HG03159 (cell line): ENCODE data around the gene MRPL19.
"Not testable (repeated sequence)": the region's sequence is repeated elsewhere in the genome, so short reads cannot be mapped to it uniquely, and the experiment has no call there.

Source experiments
- ATAC-seq: cut with Tn5 transposase; IDR thresholded peaks from one replicate; pipeline ENCODE4 v1.9.1; 2021; ENCODE audit warnings: mild to moderate bottlenecking, moderate library complexity; ENCODE audit not compliant: unreplicated experiment

Gene MRPL19

DNA sequence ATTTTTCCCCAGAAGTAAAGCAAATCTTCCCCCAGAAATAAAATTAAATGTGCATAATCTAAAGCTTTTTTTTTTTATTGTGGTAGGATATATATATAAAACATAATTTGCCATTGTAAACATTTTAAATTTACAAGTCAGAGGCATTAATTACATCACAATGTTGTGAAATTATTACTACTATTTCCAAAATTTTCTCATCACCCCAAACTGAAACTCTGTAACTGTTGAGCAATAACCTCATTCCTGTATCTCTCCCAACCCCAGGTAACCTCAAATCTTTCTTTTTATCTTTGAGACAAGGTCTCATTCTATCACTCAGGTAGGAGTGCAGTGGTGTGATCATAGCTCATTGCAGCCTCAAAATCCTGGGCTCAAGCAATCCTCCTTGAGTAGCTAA lies 11.2 kb downstream of the MRPL19 start:
- no peak for ATAC-seq

DNA sequence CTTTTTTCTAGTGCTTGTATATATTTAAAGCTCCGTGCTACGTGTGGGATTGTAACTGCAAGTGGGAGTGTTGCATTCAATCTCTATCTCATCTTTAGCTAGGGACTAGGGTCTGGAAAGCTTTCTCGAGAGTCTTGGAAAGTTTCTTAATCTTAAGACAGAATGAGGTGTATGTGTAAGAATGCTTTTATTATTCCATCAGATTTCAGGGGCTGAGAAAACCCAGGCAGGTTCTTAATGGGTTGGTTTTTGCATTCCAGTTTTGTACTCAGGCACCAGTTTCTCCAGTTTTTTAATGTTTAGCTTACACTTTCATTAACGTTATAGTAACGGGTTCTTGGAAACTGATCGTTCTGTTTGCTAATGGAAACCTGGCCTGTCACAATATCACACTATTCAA lies 20.3 kb downstream of the MRPL19 start:
- no peak for ATAC-seq

DNA sequence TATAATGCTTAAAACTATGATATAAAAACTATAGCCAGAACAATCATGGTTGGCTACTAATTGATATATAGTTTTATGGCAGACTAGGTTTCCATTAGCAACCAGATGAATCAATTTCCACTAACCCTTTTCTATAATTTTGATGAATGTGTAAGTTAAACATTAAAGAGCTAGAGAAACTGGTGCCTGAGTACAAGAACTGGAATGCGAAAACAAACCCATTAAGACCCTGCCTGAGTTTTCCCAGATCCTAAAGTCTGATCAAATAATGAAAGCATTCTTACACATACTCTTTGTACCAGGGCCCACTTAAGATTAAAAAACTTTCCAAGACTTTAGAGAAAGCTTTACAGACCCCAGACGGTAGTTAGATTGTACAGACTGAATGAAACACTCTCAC lies 21.3 kb downstream of the MRPL19 start:
- no peak for ATAC-seq

DNA sequence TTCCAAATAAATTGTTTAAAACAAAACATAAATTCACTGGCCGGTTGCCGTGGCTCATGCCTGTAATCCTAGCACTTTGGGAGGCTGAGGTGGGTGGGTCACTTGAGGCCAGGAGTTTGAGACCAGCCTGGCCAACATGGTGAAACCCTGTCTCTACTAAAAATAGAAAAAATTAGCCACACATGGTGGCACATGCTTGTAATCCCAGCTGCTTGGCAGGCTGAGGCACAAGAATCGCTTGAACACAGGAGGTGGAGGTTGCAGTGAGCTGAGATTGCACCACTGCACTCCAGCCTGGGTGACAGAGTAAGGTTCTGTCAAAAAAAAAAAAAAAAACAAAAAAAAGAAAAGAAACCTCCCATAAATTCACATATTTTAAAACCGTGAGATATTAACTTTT lies 28.8 kb downstream of the MRPL19 start:
- ATAC-seq, result not testable (repeated sequence)

DNA sequence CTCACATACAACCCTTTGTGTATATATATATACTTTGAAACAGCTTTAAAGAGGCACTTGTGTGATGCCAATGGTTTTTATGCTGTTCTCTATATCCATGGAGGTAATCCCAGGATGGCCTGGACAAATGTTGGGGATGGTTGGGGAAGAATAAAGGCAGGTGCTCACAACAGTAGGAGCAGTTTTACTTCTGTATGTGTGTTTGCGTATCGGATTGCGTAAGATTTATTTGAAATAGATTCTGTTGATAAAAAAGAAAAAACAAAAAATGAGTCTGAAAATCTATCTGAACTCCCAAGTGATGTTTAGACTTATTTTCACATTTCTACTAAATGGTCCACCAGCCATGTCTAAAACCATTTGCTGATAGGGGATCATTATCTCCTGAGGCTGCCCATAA lies 29.3 kb downstream of the MRPL19 start:
- ATAC-seq, result no peak

DNA sequence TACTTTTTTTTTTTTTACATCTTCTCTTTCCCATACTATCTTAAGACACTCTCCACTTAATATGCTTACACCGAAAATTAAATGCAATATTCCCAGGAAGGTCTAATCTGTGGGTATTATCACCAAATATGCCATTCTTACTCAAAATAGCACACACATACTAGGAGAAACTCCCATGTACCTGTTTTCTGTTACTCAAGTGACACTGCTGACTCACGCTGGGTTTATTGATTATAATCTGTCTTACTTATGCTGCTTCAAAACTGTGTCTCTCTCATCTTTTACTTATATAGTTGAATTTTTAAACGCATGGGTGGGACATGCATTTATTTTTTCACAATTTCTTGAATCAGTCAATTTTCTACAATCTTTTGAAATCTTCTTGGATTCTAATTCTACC lies 29.9 kb downstream of the MRPL19 start:
- no peak for ATAC-seq

DNA sequence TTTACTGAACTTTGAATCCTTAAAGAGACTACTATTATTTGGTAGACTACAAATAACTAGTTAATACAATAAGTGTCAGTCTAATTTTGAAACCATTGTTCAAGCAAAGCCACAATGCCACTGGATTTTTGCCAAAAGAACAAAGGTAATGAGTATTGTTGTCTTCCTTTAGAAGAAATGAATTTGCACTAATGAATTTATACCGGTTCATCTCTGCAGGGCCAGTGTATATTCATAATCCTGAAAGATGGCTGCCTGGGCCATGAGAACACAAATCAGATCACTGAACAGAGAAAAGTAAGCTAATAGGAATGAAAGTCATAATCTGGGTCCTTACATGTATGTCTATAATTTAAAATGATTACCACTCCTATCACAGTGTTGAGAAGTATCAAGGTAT lies 33.0 kb downstream of the MRPL19 start:
- ATAC-seq, result no peak

DNA sequence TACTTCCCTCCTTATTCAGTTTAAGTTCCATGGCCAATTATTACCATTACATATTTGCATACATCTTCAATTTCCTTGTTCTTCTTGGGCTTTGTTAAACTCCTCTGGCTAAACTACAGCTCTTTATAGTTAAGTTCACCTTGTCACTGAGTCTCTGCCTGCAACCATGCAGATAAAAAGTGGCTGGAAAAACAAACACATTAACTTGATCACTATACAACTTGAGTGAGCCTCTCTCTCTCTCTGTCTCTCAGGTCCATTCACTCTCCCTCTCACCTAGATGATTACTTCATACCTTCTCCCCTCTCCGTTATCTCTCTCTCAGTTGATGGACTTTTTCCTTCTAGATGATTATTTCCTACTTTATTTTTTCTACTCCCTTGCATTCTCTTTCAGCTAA lies 33.8 kb downstream of the MRPL19 start:
- ATAC-seq, result no peak

DNA sequence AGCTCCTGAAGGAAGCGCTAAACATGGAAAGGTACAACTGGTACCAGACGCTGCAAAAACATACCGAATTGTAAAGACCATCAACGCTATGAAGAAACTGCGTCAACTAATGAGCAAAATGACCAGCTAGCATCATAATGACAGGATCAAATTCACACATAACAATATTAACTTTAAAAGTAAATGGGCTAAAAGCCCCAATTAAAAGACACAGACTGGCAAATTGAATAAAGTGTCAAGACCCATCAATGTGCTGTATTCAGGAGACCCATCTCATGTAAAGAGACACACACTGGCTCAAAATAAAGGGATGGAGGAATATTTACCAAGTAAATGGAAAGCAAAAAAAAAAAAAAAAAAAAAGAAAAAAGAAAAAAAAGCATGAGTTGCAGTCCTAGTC lies 36.8 kb downstream of the MRPL19 start:
- ATAC-seq, result not testable (repeated sequence)

DNA sequence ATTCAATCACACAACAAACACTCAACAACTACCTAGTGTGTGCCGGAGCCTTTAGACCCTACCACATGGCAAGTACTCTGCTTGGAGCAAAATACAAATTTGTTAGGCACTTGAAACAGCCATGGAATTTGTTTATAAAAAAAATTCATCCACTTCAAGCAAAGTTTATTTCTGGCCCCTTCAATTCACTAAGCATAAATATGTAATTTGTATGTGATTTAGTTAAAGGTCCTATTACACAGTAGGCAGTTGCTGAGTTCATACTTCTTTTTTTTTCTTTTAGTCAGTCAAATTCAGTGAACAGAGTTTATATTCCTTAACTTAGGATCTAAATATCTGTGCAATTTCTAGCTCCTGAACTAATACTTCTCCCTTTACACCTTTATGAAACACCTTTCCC lies 41.6 kb downstream of the MRPL19 start:
- ATAC-seq, result no peak

DNA sequence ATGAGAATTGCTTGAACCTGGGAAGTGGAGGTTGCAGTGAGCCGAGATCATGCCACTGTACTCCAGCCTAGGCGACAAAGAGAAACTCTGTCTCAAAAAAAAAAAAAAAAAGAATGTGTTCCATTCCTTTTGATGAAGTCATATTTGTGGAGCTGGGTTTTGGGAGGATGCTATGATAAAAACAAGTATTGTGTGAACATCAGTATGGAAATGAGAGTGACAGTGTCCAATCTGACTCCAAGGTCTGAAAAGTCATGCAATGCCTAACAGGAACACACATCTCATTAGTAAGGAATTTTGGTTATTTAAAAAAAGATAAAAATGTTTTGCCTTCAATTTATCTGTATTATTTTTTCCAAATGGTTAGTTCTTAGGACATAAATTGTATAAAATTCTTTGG lies 52.3 kb downstream of the MRPL19 start:
- no peak for ATAC-seq

DNA sequence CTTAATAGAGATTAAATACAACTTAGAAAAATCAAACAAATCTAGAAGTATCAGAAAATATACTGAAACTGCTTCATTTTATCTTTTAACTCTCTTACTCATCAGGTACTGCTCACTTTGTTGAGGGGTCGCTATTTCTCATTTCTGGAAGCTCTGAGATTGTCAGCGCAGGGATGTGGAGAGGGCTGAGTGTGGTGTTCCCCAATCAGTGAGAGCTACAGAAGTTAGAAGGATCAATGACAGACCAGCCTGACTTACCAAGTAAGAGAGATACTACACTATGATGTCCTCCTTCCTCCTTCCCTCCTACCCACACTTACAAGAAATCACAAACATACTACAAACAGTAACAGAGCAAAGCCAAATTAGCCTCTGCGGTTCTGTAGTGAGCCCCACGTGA lies 56.0 kb downstream of the MRPL19 start:
- ATAC-seq, result no peak

DNA sequence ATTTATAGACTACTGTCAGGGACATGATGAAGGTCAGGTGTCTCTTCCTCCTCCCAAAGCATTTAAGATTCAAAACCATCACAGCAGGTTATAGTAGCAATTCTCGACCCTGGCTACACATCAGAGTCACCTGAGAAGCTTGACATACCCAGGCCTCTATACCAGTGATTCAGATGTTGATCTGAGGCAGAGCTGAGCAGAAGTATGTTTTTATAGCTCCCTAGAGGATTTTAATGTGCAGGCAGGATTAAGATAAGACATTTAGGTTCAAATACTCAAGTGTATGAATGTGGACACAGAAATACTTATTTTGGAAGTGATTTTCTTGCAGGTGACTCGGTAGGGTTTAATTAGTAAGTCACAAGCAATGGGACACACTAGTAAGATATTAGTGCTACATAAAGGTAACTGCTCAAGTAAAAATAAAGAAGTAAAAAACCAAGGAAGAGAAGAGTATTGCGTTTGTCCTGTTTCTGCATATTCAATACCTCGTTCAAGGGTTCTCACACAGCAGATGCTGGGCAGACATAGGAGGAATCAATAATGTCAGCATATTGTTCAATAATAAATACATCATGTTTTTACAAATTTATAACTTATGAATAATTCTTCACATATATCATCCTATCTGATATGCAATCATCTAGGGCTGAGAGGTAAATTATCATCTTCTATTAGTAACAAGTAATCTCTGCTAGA lies 57.2 kb downstream of the MRPL19 start:
- ATAC-seq, result no peak

DNA sequence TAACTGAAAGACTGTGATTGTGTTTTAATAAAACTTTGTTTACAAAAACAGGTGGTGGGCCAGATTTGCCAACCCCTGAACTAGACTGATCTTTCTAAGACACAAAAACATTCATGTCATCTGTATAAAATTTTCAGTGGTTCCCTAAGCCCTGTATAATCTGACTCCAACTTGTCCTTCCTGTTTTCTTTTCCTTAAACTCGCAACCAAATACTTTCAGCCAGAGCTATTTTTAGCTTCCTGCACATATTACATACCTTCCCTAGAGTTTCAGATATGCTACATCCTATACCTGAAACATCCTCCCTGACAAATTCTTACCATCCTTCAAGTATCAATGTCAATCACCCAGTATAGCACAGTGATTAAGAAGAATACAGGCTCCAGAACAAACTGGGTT lies 59.3 kb downstream of the MRPL19 start:
- no peak for ATAC-seq

DNA sequence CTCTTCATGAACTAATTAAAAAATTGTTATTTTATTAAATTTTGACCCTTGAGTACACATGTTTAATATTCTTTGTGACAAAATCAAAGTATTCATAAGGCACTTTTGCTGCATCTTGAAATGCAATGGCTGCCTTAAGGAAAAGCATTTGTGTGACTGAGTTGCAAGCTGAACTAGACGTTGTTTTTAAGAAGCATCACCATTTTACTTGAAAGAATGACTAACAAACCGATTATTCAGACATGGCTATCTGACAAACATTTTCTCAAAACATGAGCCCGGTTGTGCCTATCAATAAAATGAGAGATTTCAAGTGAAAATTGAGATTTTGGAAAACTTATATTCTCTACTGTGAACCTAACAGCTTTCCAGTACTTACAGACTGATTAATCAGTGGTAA lies 61.3 kb downstream of the MRPL19 start:
- ATAC-seq, result no peak

DNA sequence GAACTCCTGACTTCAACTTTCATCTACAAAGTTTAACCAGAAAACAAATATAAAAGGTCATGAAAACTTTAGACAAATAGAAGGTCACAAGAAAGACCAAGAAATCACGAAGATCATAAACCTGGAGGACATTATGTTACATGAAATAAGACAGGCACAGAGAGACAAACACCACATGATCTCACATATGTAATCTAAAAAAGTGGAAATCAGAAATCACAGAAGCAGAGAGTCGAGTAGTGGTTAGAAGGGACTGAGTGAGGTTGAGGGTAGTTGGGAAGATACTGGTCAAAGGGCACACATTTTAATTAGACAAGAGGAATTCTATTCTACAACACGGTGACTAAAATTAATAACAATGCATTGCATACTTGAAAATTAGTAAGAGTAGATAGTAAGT lies 62.7 kb downstream of the MRPL19 start:
- ATAC-seq, result no peak

DNA sequence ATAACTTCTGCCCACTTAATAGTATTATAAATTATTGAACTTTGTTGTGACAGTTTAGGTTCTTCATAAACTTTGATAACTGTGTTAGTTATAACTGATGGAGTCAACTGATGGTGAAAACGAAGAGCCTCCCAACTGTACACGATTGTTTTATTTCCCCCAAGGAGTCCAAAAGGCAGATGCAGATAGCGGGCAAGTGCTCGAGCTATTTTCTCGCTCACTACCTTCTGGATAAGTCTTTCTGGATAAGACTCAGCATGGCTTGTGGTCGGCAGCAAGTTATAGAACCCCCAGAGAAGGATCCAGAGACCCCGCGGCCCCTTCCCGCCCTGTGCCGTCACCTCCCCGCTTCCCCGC lies 63.6 kb downstream of the MRPL19 start:
- peak; percentile 29 for ATAC-seq

DNA sequence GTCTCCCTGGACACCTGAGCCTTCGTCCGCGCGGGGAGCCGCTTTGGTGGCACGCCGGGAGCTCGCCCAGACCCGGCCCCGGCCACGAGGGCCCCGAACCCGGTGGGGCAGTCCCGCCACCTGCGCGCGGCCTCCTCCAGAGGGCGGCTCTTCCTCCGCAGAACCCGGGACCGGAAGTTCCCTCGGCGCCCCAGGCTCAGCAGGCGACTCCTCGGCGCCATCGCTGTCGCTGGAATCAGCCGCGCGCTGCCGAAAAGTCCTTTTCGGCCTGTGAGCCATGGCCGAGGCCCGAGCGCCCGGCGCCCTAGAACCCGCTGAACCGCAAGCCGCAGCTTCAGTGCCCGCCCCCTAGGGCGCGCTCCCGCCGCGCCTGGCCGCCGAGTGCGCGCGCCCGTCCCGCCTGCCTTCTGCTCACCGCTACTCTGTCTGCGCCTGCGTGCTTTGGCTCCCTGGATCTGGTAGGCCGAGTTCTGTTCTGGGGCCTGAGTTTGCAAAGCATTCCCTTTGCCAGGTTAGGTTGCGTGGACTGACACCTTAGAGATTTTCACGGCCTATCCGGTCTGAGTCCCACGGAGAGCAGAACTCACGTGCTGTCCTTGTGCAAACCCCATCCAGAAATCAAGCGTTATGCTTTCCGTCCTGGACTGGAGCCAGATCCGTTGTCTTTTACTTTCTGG lies 64.1 kb downstream of the MRPL19 start, which contains the start of gene GCFC2:
GCFC2 (minus strand) TSS at position 339 of the 677 bp plus-strand sequence; CDS start at position 279, 60 bp downstream.
- ATAC-seq, result peak; percentile 94

DNA sequence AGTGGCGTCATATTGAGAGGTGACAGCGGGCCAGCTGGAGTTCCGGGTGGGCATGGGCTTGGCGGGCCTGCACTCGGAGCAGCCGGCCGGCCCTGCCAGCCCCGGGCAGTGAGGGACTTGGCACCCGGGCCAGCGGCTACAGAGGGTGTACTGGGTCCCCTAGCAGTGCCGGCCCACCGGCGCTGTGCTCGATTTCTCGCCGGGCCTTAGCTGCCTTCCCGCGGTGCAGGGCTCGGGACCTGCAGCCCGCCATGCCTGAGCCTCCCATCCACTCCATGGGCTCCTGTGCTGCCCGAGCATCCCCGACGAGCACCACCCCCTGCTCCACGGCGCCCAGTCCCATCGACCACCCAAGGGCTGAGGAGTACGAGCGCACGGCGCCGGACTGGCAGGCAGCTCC lies 65.0 kb downstream of the MRPL19 start:
- not testable (repeated sequence) for ATAC-seq

DNA sequence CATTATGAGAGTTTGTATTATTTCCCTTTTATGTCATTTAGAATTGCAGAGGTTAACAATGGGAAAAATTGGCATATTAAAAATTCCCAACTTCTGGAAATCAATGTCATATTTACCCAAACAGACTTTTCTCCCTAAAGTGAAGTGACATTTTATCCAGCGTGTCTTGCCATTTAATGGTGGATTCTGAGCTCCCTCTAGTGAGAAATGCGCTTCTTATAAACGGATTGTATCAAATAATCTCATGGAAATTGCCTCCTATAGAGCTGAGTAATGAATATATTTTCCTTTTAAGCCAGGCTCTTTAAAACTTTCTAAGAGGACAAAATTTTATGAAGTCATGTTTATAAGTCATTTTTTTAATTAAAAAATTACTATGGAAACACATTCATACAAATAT lies 69.8 kb downstream of the MRPL19 start:
- no peak for ATAC-seq

DNA sequence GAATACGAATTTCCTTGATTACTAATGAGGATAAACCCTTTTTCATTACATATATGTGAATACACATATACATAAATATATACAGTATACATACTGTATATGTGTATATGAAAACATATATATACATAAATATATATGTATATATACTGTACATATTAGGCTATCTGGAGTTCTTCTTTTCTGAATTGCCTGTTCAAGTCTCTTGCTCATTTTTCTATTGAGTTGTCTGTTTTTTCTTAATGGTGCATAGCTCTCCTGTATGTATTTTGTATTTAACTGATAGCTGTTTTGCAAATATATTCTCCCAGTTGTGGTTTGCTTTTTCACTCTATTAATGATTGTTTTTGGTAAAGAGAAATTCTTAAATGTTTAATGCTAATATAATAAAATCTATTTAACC lies 73.0 kb downstream of the MRPL19 start:
- ATAC-seq, result no peak

DNA sequence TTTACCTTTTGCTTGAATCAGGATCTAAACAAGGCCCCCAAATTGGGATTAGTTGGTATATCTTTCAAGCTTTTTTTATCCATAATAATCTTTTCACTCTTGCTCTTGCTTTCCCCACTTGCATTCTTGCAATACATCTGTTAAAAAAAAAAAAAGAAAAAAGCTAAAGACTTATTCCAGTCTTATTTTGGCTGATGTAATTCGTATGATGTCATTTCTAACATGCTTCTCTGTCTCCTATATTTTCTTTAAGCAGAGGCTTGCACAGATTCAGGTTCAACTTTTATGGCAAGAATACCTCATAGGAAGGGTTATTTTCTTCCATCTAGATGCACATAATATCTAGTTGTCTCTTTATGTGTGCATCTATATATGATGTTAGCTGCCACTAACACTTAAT lies 73.9 kb downstream of the MRPL19 start:
- ATAC-seq, result no peak

DNA sequence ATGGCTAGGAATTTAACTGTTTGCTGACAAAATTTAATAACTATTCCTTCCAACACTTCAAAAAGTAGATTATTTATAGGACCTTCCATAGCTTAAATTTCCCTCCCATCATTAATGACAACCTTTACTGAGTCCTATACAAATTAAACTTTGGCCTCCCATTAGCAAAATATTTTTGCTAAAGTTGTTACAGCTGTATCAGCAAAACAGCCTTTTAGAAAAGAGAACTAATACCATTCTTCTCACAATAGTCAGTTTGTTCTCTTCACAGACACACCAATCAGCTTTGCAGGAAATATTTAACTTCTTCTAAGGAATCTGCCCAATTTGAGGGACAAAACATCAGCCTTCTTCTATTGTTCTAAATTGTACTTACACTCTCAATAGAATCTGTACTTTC lies 76.1 kb downstream of the MRPL19 start:
- ATAC-seq, result no peak
